PC-9 (cell line): Measurements from ENCODE around the gene RASSF10. TPM values are rescaled to one million over a fixed set of nuclear protein-coding genes. Genes with fewer than 3 reads are reported as not detected.

Source experiments
- BruUV-seq: library from RNA; stranded (reverse); fragments of 400-500 nt; replicated peaks from 2 replicates; lab custom pipeline; 2021; lab: Mats Ljungman, UMichigan
- CTCF ChIA-PET: fragments of 300-600 bp; sonication (Branson Sonifier 250); formaldehyde crosslinking; loops from one replicate; lab custom pipeline; 2022; ENCODE audit warnings: antibody characterized with exemption; lab: Charles Lee
- POLR2A ChIA-PET: fragments of 300-600 bp; sonication (Branson Sonifier 250); formaldehyde crosslinking; loops from one replicate; lab custom pipeline; 2022; ENCODE audit warnings: antibody characterized with exemption; ENCODE audit not compliant: unreplicated experiment; lab: Charles Lee
- DNase-seq, 2 experiments: peaks; one replicate each; pipeline versions ENCODE4 v3.0.0 to v3.0.0-alpha.2; 2015 to 2022; ENCODE audit warnings: mixed read lengths in 1 of 2
- H2AFZ ChIP-seq: fragments of 200-600 bp; sonication (generic); 2 replicates; pipeline ENCODE4 v1.8.1; 2017; ENCODE audit warnings: antibody characterized with exemption
- H3F3A ChIP-seq: fragments of 200-600 bp; sonication (generic); 2 replicates; pipeline ENCODE4 v1.8.1; 2017; ENCODE audit warnings: antibody characterized with exemption, mild to moderate bottlenecking, low read depth; ENCODE audit not compliant: insufficient read depth
- H3K27ac ChIP-seq: fragments of 200-600 bp; sonication (generic); 2 replicates; pipeline ENCODE4 v1.6.1; 2016; ENCODE audit warnings: mixed run types
- H3K27me3 ChIP-seq: fragments of 200-600 bp; sonication (generic); 2 replicates; pipeline ENCODE4 v1.6.1; 2016; ENCODE audit warnings: low read depth, mixed run types; ENCODE audit not compliant: insufficient read depth
- H3K36me3 ChIP-seq: fragments of 200-600 bp; sonication (generic); 2 replicates; pipeline ENCODE4 v1.6.1; 2016; ENCODE audit warnings: low read depth, mixed run types
- H3K4me1 ChIP-seq: fragments of 200-600 bp; sonication (generic); replicated peaks from 2 replicates; pipeline ENCODE4 v1.6.1; 2016; ENCODE audit warnings: mixed run types; ENCODE audit not compliant: insufficient read depth
- H3K4me2 ChIP-seq: fragments of 200-600 bp; sonication (generic); 2 replicates; pipeline ENCODE4 v1.6.1; 2017; ENCODE audit warnings: mixed run types
- H3K4me3 ChIP-seq: fragments of 200-600 bp; sonication (generic); 2 replicates; pipeline ENCODE4 v1.6.1; 2016; ENCODE audit warnings: mixed run types
- H3K79me2 ChIP-seq: fragments of 200-600 bp; sonication (generic); 2 replicates; pipeline ENCODE4 v1.6.1; 2017; ENCODE audit warnings: low read depth, mixed run types
- H3K9me2 ChIP-seq: fragments of 200-600 bp; sonication (generic); 2 replicates; pipeline ENCODE4 v1.8.1; 2017; ENCODE audit warnings: mild to moderate bottlenecking; ENCODE audit not compliant: insufficient read depth
- H3K9me3 ChIP-seq: fragments of 200-600 bp; sonication (generic); 2 replicates; pipeline ENCODE4 v1.8.1; 2016; ENCODE audit warnings: low read depth; ENCODE audit not compliant: insufficient read depth
- H4K20me1 ChIP-seq: fragments of 200-600 bp; sonication (generic); 2 replicates; pipeline ENCODE4 v1.8.1; 2017; ENCODE audit not compliant: insufficient read depth
- CTCF ChIP-seq: fragments of 200-600 bp; sonication (generic); conservative IDR thresholded peaks from 2 replicates; pipeline ENCODE4 v1.6.1; 2017; ENCODE audit warnings: mixed run types, antibody characterized with exemption, mild to moderate bottlenecking, moderate library complexity
- EZH2 ChIP-seq: fragments of 200-600 bp; sonication (generic); IDR thresholded peaks from 2 replicates; pipeline ENCODE4 v1.8.0; 2017; ENCODE audit warnings: antibody characterized with exemption, low read depth
- intact Hi-C: fragments of 100-400 bp; cut with micrococcal nuclease; formaldehyde crosslinking; loops from one replicate; pipeline ENCODE4 v1.10.0; 2022; ENCODE audit not compliant: unreplicated experiment
- total RNA-seq: library from RNA; stranded (reverse); gene quantifications from 2 replicates; pipeline ENCODE4 v1.2.3, GENCODE V29; 2021

The RASSF10 gene
- total RNA-seq, 1 experiment from 2014 or later, result 0.35 TPM

DNA sequence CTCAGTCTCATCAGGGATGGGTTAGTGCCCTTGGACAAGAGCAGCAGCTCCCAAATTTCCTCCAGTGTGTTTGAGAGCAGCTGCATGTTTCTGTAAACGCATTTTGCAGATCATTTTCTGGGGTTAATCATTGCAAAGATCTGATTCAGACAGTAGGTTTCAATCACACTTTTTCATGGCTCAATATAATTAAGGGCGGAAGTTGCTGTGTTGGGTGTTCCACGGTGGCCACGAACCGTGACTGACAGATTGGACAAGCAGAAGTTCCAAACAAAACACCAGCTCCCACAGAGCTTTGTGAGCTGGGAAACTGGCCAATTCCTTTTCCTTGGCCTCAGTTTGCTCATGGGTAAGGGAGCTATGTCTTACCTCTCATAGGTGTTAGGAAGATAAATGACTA, 8.4 kb upstream of the RASSF10 start:
- no peak overlapping the region for H3K4me3 ChIP-seq
- no peaks in the 10 kb centered on the region for H3K4me1 ChIP-seq
- no peaks in the 10 kb centered on the region for H3K36me3 ChIP-seq
- no peak overlapping the region for H3K27ac ChIP-seq
- no peaks in the 10 kb centered on the region for H4K20me1 ChIP-seq
- no peak for TF ChIP-seq EZH2
- TF ChIP-seq CTCF, result no peak
- no peaks in the 10 kb centered on the region for H3K27me3 ChIP-seq
- H2AFZ ChIP-seq, result no peak overlapping the region
- H3K4me2 ChIP-seq, result no peak overlapping the region
- H3F3A ChIP-seq, result no peaks in the 10 kb centered on the region
- H3K9me3 ChIP-seq, result no peaks in the 10 kb centered on the region
- DNase-seq, result no peak
- ChIA-PET POLR2A (no interaction called here), CTCF (no interaction called here)
- BruUV-seq, result no TSS peak
- H3K9me2 ChIP-seq, result no peaks in the 10 kb centered on the region
- H3K79me2 ChIP-seq, result no peaks in the 10 kb centered on the region
- intact Hi-C loops, result no loop called here

DNA sequence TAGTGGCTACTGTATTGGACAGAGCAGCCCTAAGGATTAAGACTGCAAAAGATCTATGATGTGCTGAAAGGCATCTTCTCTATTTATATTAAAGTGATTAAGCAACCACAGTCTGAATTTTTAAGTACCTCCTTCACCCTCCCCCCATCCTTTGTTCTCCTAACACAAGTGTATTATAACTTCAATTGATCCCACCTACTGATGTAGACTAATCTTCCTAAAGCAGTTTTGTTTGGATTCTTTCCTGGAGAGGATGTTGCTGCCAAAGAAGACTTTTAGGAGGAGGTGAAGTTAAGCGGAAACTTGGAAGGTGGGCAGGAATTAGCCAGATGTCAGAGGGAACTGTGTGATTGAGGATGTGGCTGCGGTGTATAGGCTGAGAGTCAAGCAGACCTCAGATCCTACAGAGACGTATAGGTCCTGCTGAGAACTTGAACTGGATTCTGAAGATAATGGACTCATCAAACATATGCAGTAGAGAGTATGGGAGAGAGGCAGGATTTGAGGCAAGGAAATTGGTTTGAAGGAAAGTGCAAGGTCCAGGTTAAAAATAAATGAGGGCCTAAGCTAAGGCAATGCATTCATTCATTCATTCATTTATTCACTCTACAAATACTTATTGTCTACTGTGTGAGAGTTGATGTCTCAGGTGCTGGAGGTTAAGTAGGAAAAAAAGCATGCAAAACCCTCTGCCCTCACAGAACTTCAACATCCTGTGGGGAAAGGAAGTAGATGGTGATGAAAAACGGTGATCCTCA, 5.2 kb upstream of the RASSF10 start:
- DNase-seq, result no peak
- no TSS peak for BruUV-seq
- Histone ChIP-seq H3K4me3 (no peak overlapping the region), H3K36me3 (no peaks in the 10 kb centered on the region), H3K4me1 (peaks cover 11% of the 10 kb centered on the region; the same call in 1 of the 2 replicates), H3K9me3 (no peaks in the 10 kb centered on the region), H3K27ac (no peak overlapping the region), H4K20me1 (no peaks in the 10 kb centered on the region), H2AFZ (no peak overlapping the region), H3K9me2 (no peaks in the 10 kb centered on the region), H3F3A (no peaks in the 10 kb centered on the region), H3K4me2 (no peak overlapping the region), H3K27me3 (no peaks in the 10 kb centered on the region), H3K79me2 (no peaks in the 10 kb centered on the region)
- ChIA-PET POLR2A (no interaction called here), CTCF (no interaction called here)
- intact Hi-C loops, result no loop called here
- no peak for TF ChIP-seq EZH2
- TF ChIP-seq CTCF, result no peak

- no peak for DNase-seq
- H3K27me3 ChIP-seq, result no peaks in the 10 kb centered on the region
- H3K9me3 ChIP-seq, result no peaks in the 10 kb centered on the region
- no peaks in the 10 kb centered on the region for H3F3A ChIP-seq
- H3K79me2 ChIP-seq, result no peaks in the 10 kb centered on the region
- ChIA-PET POLR2A (no interaction called here), CTCF (no interaction called here)
- H2AFZ ChIP-seq, result no peak overlapping the region
- H3K27ac ChIP-seq, result no peak overlapping the region
- H4K20me1 ChIP-seq, result no peaks in the 10 kb centered on the region
- BruUV-seq, result no TSS peak
- no peaks in the 10 kb centered on the region for H3K9me2 ChIP-seq
- peak overlapping the region; percentile 77; the same call in 1 of the 2 replicates for H3K4me2 ChIP-seq
- peaks cover 11% of the 10 kb centered on the region; the same call in 1 of the 2 replicates for H3K4me1 ChIP-seq
- H3K4me3 ChIP-seq, result no peak overlapping the region
- no peak for TF ChIP-seq EZH2
- no peak for TF ChIP-seq CTCF
- H3K36me3 ChIP-seq, result no peaks in the 10 kb centered on the region
- intact Hi-C loops, result no loop called here
Measured at GRCh38 chr11:13007182-13008060, 1.7 kb upstream of the RASSF10 start.
